ENCODE data around the gene KBTBD6. TPM values are rescaled to one million over a fixed set of nuclear protein-coding genes. Genes with fewer than 3 reads are reported as not detected.
"Not testable (repeated sequence)": the region's sequence is repeated elsewhere in the genome, so short reads cannot be mapped to it uniquely, and the experiment has no call there.

Gene KBTBD6
- total RNA-seq = 1 to 10 TPM in 5 of 6 donors, under 1 TPM in 1; 0.44 to 7.4 (median 4.8) TPM

GRCh38 chr13:41132512-41133152 lies at the start of gene KBTBD6:
Gene KBTBD6, minus strand, starts transcription at chr13:41132802. Its CDS starts 291 bp downstream, at chr13:41132511.
- Histone ChIP-seq H3K4me1 (peaks cover 27 to 38% (median 36%) of the 10 kb centered on the region in 4 donors), H3K9me3 (no peaks in the 10 kb centered on the region), H3K27ac (peak within 1 kb of the TSS; percentile 77 to 89 (median 83)), H3K36me3 (no peaks in the 10 kb centered on the region), H3K27me3 (no peaks in the 10 kb centered on the region), H3K4me3 (peak within 1 kb of the TSS; percentile 51 to 98 (median 85))
- ATAC-seq (ENCODE audit: low FRiP score in 2 of 2) (peak; percentile 99 to 100), DNase-seq (peak; percentile 95 to 98)
- 0% methylated on average over 28 to 44 of the region's 45 CpGs for WGBS, 2 donors
- TF ChIP-seq POLR2AphosphoS5 (IDR thresholded peaks at IDR 0.05) = peak; percentile 60 to 89
- TF ChIP-seq POLR2A (IDR thresholded peaks at IDR 0.05) = peak in 2 of 4 donors; percentile 49 to 62
- no peak for TF ChIP-seq EP300 (IDR thresholded peaks at IDR 0.05)
- TF ChIP-seq CTCF (IDR thresholded peaks at IDR 0.05) = peak in 1 of 6 experiments; percentile 23

- no peaks in the 10 kb centered on the region for H3K9me3 ChIP-seq
- TF ChIP-seq EP300 (IDR thresholded peaks at IDR 0.05) (no peak), CTCF (IDR thresholded peaks at IDR 0.05) (no peak), POLR2AphosphoS5 (IDR thresholded peaks at IDR 0.05) (no peak), POLR2A (IDR thresholded peaks at IDR 0.05) (no peak)
- DNase-seq (no peak), ATAC-seq (ENCODE audit: low FRiP score in 2 of 2) (no peak)
- H3K4me1 ChIP-seq = no peaks in the 10 kb centered on the region
- H3K36me3 ChIP-seq = no peaks in the 10 kb centered on the region
- H3K27ac ChIP-seq = no peak overlapping the region
- H3K27me3 ChIP-seq = no peaks in the 10 kb centered on the region
- H3K4me3 ChIP-seq = no peak overlapping the region
These were observed 49.6 kb upstream of the KBTBD6 start for GRCh38 chr13:41182231-41182630.

GRCh38 chr13:41179593-41180250 lies 47.1 kb upstream of the KBTBD6 start:
- ATAC-seq (ENCODE audit: low FRiP score in 2 of 2) = no peak
- DNase-seq = no peak
- 83 to 86% methylated on average over 4 of the region's 4 CpGs for WGBS, 2 donors
- Histone ChIP-seq H3K4me3 (no peak overlapping the region), H3K27me3 (no peaks in the 10 kb centered on the region), H3K36me3 (no peaks in the 10 kb centered on the region), H3K4me1 (no peaks in the 10 kb centered on the region), H3K27ac (no peak overlapping the region), H3K9me3 (peaks cover 0 to 8% (median 6%) of the 10 kb centered on the region in 4 donors)
- TF ChIP-seq POLR2AphosphoS5 (IDR thresholded peaks at IDR 0.05) (no peak), EP300 (IDR thresholded peaks at IDR 0.05) (no peak)

- H3K27ac ChIP-seq = peak overlapping the region in 3 of 4 donors; percentile 1 to 75 (median 59)
- peaks cover 0 to 10% (median 6%) of the 10 kb centered on the region in 4 donors for H3K9me3 ChIP-seq
- peak in 1 of 2 donors; percentile 82 for ATAC-seq (ENCODE audit: low FRiP score in 2 of 2)
- no peaks in the 10 kb centered on the region for H3K27me3 ChIP-seq
- H3K36me3 ChIP-seq = no peaks in the 10 kb centered on the region
- 61 to 73% methylated on average over 7 of the region's 7 CpGs for WGBS, 2 donors
- H3K4me3 ChIP-seq = no peak overlapping the region
- DNase-seq = no peak
- no peaks in the 10 kb centered on the region for H3K4me1 ChIP-seq
- no peak for TF ChIP-seq POLR2A (IDR thresholded peaks at IDR 0.05)
- no peak for TF ChIP-seq POLR2AphosphoS5 (IDR thresholded peaks at IDR 0.05)
- TF ChIP-seq CTCF (IDR thresholded peaks at IDR 0.05) = no peak
- TF ChIP-seq EP300 (IDR thresholded peaks at IDR 0.05) = no peak
These were observed 45.4 kb upstream of the KBTBD6 start for GRCh38 chr13:41178040-41178439.

GRCh38 chr13:41177616-41178015 lies 45.0 kb upstream of the KBTBD6 start:
- WGBS, 2 donors = 13 to 27% methylated on average over 2 of the region's 2 CpGs
- no peak for TF ChIP-seq POLR2AphosphoS5 (IDR thresholded peaks at IDR 0.05)
- TF ChIP-seq POLR2A (IDR thresholded peaks at IDR 0.05) = no peak
- TF ChIP-seq EP300 (IDR thresholded peaks at IDR 0.05) = no peak
- no peak for TF ChIP-seq CTCF (IDR thresholded peaks at IDR 0.05)
- Histone ChIP-seq H3K27me3 (no peaks in the 10 kb centered on the region), H3K4me1 (no peaks in the 10 kb centered on the region), H3K36me3 (no peaks in the 10 kb centered on the region), H3K9me3 (peaks cover 0 to 10% (median 6%) of the 10 kb centered on the region in 4 donors), H3K4me3 (no peak overlapping the region), H3K27ac (peak overlapping the region in 3 of 4 donors; percentile 1 to 75 (median 59))
- DNase-seq (no peak), ATAC-seq (ENCODE audit: low FRiP score in 2 of 2) (peak in 1 of 2 donors; percentile 46)

- not testable (repeated sequence) for H3K36me3 ChIP-seq; ATAC-seq (ENCODE audit: low FRiP score in 2 of 2); DNase-seq; H3K4me3 ChIP-seq; H3K27ac ChIP-seq; H3K27me3 ChIP-seq; H3K9me3 ChIP-seq; H3K4me1 ChIP-seq
- WGBS, 2 donors = 95 to 97% methylated on average over 8 of the region's 8 CpGs
These were observed 43.0 kb upstream of the KBTBD6 start for GRCh38 chr13:41175576-41175975.

All from upper lobe of left lung (tissue), 6 donors.